IMR-90 (cell line): ENCODE results near the gene TP53TG5. TPM values are rescaled to one million over a fixed set of nuclear protein-coding genes. Genes with fewer than 3 reads are reported as not detected.

Experiments used
- ATAC-seq: fragments of 200-7000 bp; cut with Tn5 transposase; 2 replicates; pipeline ENCODE4 v1.9.1; 2020; ENCODE audit warnings: low read depth, mild to moderate bottlenecking, moderate library complexity
- BruUV-seq: library from RNA; stranded (reverse); fragments of 400-500 nt; replicated peaks from 2 replicates; lab custom pipeline; 2021; lab: Mats Ljungman, UMichigan
- CTCF ChIA-PET: fragments of 300-600 bp; formaldehyde crosslinking; extraction: SDS; loops from one replicate; lab custom pipeline; 2021; ENCODE audit warnings: antibody characterized with exemption; lab: Yijun Ruan, JAX
- POLR2A ChIA-PET: fragments of 300-600 bp; sonication (Branson Sonifier 250); formaldehyde crosslinking; loops from one replicate; lab custom pipeline; 2022; ENCODE audit warnings: antibody characterized with exemption; ENCODE audit not compliant: unreplicated experiment; lab: Charles Lee
- DNase-seq: peaks from one replicate; pipeline ENCODE4 v3.0.0; 2013
- H2AFZ ChIP-seq: replicated peaks from 2 replicates; pipeline ENCODE3; 2013; ENCODE audit warnings: low read length, mild to moderate bottlenecking; ENCODE audit not compliant: poor library complexity
- H2AK5ac ChIP-seq: 2 replicates; pipeline ENCODE4 v1.6.1; 2013; ENCODE audit warnings: low read depth, low read length, inconsistent platforms
- H2AK9ac ChIP-seq: replicated peaks from 2 replicates; pipeline ENCODE3; 2013; ENCODE audit warnings: mild to moderate bottlenecking, low read depth, low read length, moderate library complexity; ENCODE audit not compliant: poor library complexity
- H2BK120ac ChIP-seq: 2 replicates; pipeline ENCODE4 v1.6.1; 2013; ENCODE audit warnings: low read depth, low read length, inconsistent platforms
- H2BK15ac ChIP-seq: 3 replicates; pipeline ENCODE4 v1.6.1; 2013; ENCODE audit warnings: low read depth, low read length, inconsistent platforms
- H2BK20ac ChIP-seq: 2 replicates; pipeline ENCODE4 v1.6.1; 2013; ENCODE audit warnings: low read depth, mild to moderate bottlenecking, inconsistent platforms, low read length, moderate library complexity
- H2BK5ac ChIP-seq: 2 replicates; pipeline ENCODE4 v1.6.1; 2013; ENCODE audit warnings: mild to moderate bottlenecking, low read depth, low read length, inconsistent platforms; ENCODE audit not compliant: poor library complexity, severe bottlenecking
- H3K14ac ChIP-seq: replicated peaks from 2 replicates; pipeline ENCODE4 v1.6.1; 2013; ENCODE audit warnings: low read depth, low read length, inconsistent platforms
- H3K18ac ChIP-seq: 2 replicates; pipeline ENCODE4 v1.6.1; 2013; ENCODE audit warnings: low read depth, low read length, control low read depth
- H3K23ac ChIP-seq: 2 replicates; pipeline ENCODE4 v1.6.1; 2013; ENCODE audit warnings: low read depth, low read length, inconsistent platforms
- H3K27ac ChIP-seq: 2 replicates; pipeline ENCODE4 v1.5.1; 2013; ENCODE audit warnings: mild to moderate bottlenecking, control low read depth, low read length; ENCODE audit not compliant: insufficient read depth
- H3K27me3 ChIP-seq: 2 replicates; pipeline ENCODE4 v1.6.1; 2013; ENCODE audit warnings: low read length; ENCODE audit not compliant: control insufficient read depth, insufficient read depth
- H3K36me3 ChIP-seq: 2 replicates; pipeline ENCODE4 v1.6.1; 2013; ENCODE audit warnings: low read length, mixed read lengths; ENCODE audit not compliant: control insufficient read depth, insufficient read depth
- H3K4ac ChIP-seq: 2 replicates; pipeline ENCODE4 v1.6.1; 2013; ENCODE audit warnings: low read depth, low read length, inconsistent platforms
- H3K4me1 ChIP-seq: 2 replicates; pipeline ENCODE4 v1.6.1; 2013; ENCODE audit warnings: low read length, mixed read lengths; ENCODE audit not compliant: control insufficient read depth, insufficient read depth
- H3K4me2 ChIP-seq: 2 replicates; pipeline ENCODE4 v1.6.1; 2013; ENCODE audit warnings: low read depth, mild to moderate bottlenecking, control low read depth, low read length, moderate library complexity
- H3K4me3 ChIP-seq: 2 replicates; pipeline ENCODE4 v1.5.1; 2013; ENCODE audit warnings: low read depth, mild to moderate bottlenecking, control low read depth, low read length, moderate library complexity; ENCODE audit not compliant: insufficient read depth
- H3K56ac ChIP-seq: 2 replicates; pipeline ENCODE4 v1.6.1; 2013; ENCODE audit warnings: low read length, inconsistent platforms; ENCODE audit not compliant: insufficient read depth; ENCODE audit errors: extremely low read depth
- H3K79me1 ChIP-seq, 2 experiments: 2 replicates each; pipeline ENCODE4 v1.6.1; 2013; ENCODE audit warnings: low read length in 2 of 2, inconsistent platforms in 1 of 2, low read depth in 1 of 2
- H3K9ac ChIP-seq: 2 replicates; pipeline ENCODE4 v1.6.1; 2013; ENCODE audit warnings: low read depth, low read length, control low read depth
- H3K9me1 ChIP-seq: 2 replicates; pipeline ENCODE4 v1.6.1; 2013; ENCODE audit warnings: low read length, inconsistent platforms; ENCODE audit not compliant: insufficient read depth
- H3K9me3 ChIP-seq: 2 replicates; pipeline ENCODE4 v1.6.1; 2013; ENCODE audit warnings: low read length; ENCODE audit not compliant: control insufficient read depth, insufficient read depth
- H4K20me1 ChIP-seq: 2 replicates; pipeline ENCODE4 v1.6.1; 2013; ENCODE audit warnings: low read length, inconsistent platforms; ENCODE audit not compliant: insufficient read depth
- H4K5ac ChIP-seq: 2 replicates; pipeline ENCODE4 v1.6.1; 2013; ENCODE audit warnings: mild to moderate bottlenecking, low read depth, low read length, control low read depth
- H4K8ac ChIP-seq, 2 experiments: 2 replicates each; pipeline ENCODE4 v1.6.1; 2013; ENCODE audit warnings: low read depth in 2 of 2, low read length in 2 of 2, control low read depth in 1 of 2, inconsistent platforms in 1 of 2
- H4K91ac ChIP-seq: 2 replicates; pipeline ENCODE4 v1.6.1; 2013; ENCODE audit warnings: low read depth, low read length, inconsistent platforms; ENCODE audit not compliant: insufficient read depth
- BHLHE40 ChIP-seq: fragments of 150-350 bp; IDR thresholded peaks from 2 replicates; pipeline ENCODE4 v1.6.1; 2016; ENCODE audit warnings: mild to moderate bottlenecking, low read depth, low read length
- FOS ChIP-seq: fragments of 150-350 bp; IDR thresholded peaks from 2 replicates; pipeline ENCODE4 v1.6.1; 2016; ENCODE audit warnings: low read depth, low read length
- MAFK ChIP-seq: IDR thresholded peaks from 2 replicates; pipeline ENCODE4 v1.6.1; 2012; ENCODE audit warnings: low read depth, low read length, improper control_type of control experiment
- MAZ ChIP-seq: IDR thresholded peaks from 2 replicates; pipeline ENCODE4 v1.6.1; 2012; ENCODE audit warnings: low read depth, mild to moderate bottlenecking, low read length, improper control_type of control experiment, moderate library complexity, borderline replicate concordance
- RCOR1 ChIP-seq: IDR thresholded peaks from 2 replicates; pipeline ENCODE4 v1.6.1; 2012; ENCODE audit warnings: mild to moderate bottlenecking, low read length, improper control_type of control experiment; ENCODE audit not compliant: insufficient replicate concordance
- RFX5 ChIP-seq: IDR thresholded peaks from 2 replicates; pipeline ENCODE4 v1.8.0; 2012; ENCODE audit warnings: low read depth, mild to moderate bottlenecking, low read length, moderate library complexity
- WGBS, 2 experiments: methylation state at CpG; one replicate each; pipeline versions ENCODE4 v1.1.5 to v1.1.7; 2013; ENCODE audit warnings: missing lambda C conversion rate in 2 of 2; ENCODE audit not compliant: insufficient read length in 1 of 2; ENCODE audit errors: extremely low coverage in 2 of 2; 5-methylcytosine and 5-hydroxymethylcytosine counted together
- dilution Hi-C: fragments of 300-500 bp; cut with HindIII; formaldehyde crosslinking; loops from one replicate; pipeline ENCODE4 v1.14.3; 2018; ENCODE audit warnings: low sequenced_read_pairs; ENCODE audit not compliant: unreplicated experiment
- in situ Hi-C: fragments of 300-500 bp; cut with MboI; formaldehyde crosslinking; loops from 3 replicates; pipeline ENCODE4 v1.14.3; 2019; ENCODE audit warnings: low sequenced_read_pairs, inconsistent platforms, mixed read lengths
- intact Hi-C: fragments of 100-400 bp; cut with micrococcal nuclease; formaldehyde crosslinking; loops from 2 replicates; pipeline ENCODE4 v1.10.0; 2022
- polyA plus RNA-seq, 3 experiments: library from polyadenylated mRNA; depleted of rRNA; stranded (reverse); fragments of >200 nt; gene quantifications; 2 replicates each; pipeline ENCODE4 v1.2.3, GENCODE V29; 2012; ENCODE audit warnings: low replicate concordance in 1 of 3
- total RNA-seq: library from RNA; depleted of rRNA; stranded (reverse); fragments of >200 nt; gene quantifications from 2 replicates; pipeline ENCODE4 v1.2.3, GENCODE V29; 2012

The TP53TG5 gene
- total and polyA plus RNA-seq, 2 of the 4 experiments (the other 2 are of a cell fraction): not detected

- in situ Hi-C loops: no loop called here
- no peak overlapping the region for H2AK9ac ChIP-seq
Observed at GRCh38 chr20:45391559-45391958, 13.4 kb upstream of the TP53TG5 start.

More at GRCh38 chr20:45391559-45391958, 13.4 kb upstream of the TP53TG5 start:
- intact Hi-C loops: no loop called here
- no CpG with 5 or more reads among the region's 2 CpGs for WGBS, 2 experiments
- H2AFZ ChIP-seq: no peak overlapping the region
- no peak overlapping the region for H3K4me2 ChIP-seq
- no peaks in the 10 kb centered on the region for H3K9me1 ChIP-seq
- no peak overlapping the region for H2AK5ac ChIP-seq
- no peak overlapping the region for H3K4me3 ChIP-seq
- no peak overlapping the region for H3K4ac ChIP-seq
- DNase-seq (no peak), ATAC-seq (no peak)
- H3K9ac ChIP-seq: no peak overlapping the region
- H4K20me1 ChIP-seq: no peaks in the 10 kb centered on the region
- no peaks in the 10 kb centered on the region for H3K27me3 ChIP-seq
- no peak overlapping the region for H3K14ac ChIP-seq
- no peaks in the 10 kb centered on the region for H3K9me3 ChIP-seq
- no TSS peak for BruUV-seq
- H2BK20ac ChIP-seq: no peak overlapping the region
- dilution Hi-C loops: no loop called here
- no peak overlapping the region for H2BK5ac ChIP-seq
- H3K4me1 ChIP-seq: no peaks in the 10 kb centered on the region
- TF ChIP-seq MAZ (no peak), BHLHE40 (no peak), MAFK (no peak), RCOR1 (no peak), RFX5 (no peak), FOS (no peak)
- H3K18ac ChIP-seq: no peak overlapping the region
- no peak overlapping the region for H2BK15ac ChIP-seq
- POLR2A ChIA-PET: no interaction called here
- no peak overlapping the region for H3K56ac ChIP-seq
- H3K36me3 ChIP-seq: no peaks in the 10 kb centered on the region
- no peak overlapping the region for H3K27ac ChIP-seq
- H4K91ac ChIP-seq: no peak overlapping the region
- no peaks in the 10 kb centered on the region for H3K79me1 ChIP-seq
- no peak overlapping the region for H4K8ac ChIP-seq
- no peak overlapping the region for H2BK120ac ChIP-seq
- CTCF ChIA-PET: interaction anchor here (0.6 to 1.2 kb wide), 3 partner anchors 18 to 789 kb away, joined by 3 to 6 read pairs (median 3); no protein-coding TSS in a partner anchor
- H3K23ac ChIP-seq: no peak overlapping the region
- no peak overlapping the region for H4K5ac ChIP-seq
